ENCODE data around the gene WDR48. TPM values are rescaled to one million over a fixed set of nuclear protein-coding genes. Genes with fewer than 3 reads are reported as not detected.

The WDR48 gene
- total and polyA plus RNA-seq, 4 experiments from 2014 or later: 32.6 to 69.8 (median 53.7) TPM

GRCh38 chr3:39104961-39105686 is 53.3 kb downstream of the WDR48 start:
- Mint-ChIP-seq H3K27ac (peak overlapping the region; percentile 28 to 94 (median 85)), H3K27me3 (no peaks in the 10 kb centered on the region)
- POLR2A ChIA-PET (ENCODE audit: partially characterized antibody): interaction anchor here (1.2 to 2.8 kb wide), 2 partner anchors 70 to 302 kb away, joined by 3 to 8 read pairs; partner anchors contain the start of gene RPSA

GRCh38 chr3:39105687-39106063 is 53.9 kb downstream of the WDR48 start:
- Mint-ChIP-seq H3K27ac (peak overlapping the region; percentile 76 to 94 (median 89)), H3K27me3 (no peaks in the 10 kb centered on the region), H3K36me3 (peaks cover 0 to 16% of the 10 kb centered on the region in 2 donors), H3K4me1 (peaks cover 42 to 77% (median 62%) of the 10 kb centered on the region in 4 donors), H3K9me3 (no peaks in the 10 kb centered on the region), H3K4me3 (peak overlapping the region in 7 of 8 donors; percentile 81 to 93 (median 87))
- H3K4me3 ChIP-seq (ENCODE audit: low read length in 2 of 2): no peak overlapping the region
- H3K36me3 ChIP-seq (ENCODE audit: insufficient read depth, low read length): peaks cover 3% of the 10 kb centered on the region
- ChIA-PET CTCF (ENCODE audit: partially characterized antibody) (interaction anchor here (1.2 to 14.8 kb wide), 3 partner anchors 21 to 184 kb away, joined by 7 to 170 read pairs (median 30); no protein-coding TSS in a partner anchor), POLR2A (ENCODE audit: partially characterized antibody) (interaction anchor here (0.7 to 2.8 kb wide), 5 partner anchors 21 to 301 kb away, joined by 3 to 8 read pairs (median 3); partner anchors contain the start of gene RPSA)
- H3K4me1 ChIP-seq (ENCODE audit: insufficient read depth, low read length): peaks cover 45% of the 10 kb centered on the region
- intact Hi-C loops (cut with micrococcal nuclease): loop anchor here (2.0 to 5.0 kb wide), 3 partner anchors 53 to 277 kb away; partner anchors contain the start of genes SCN11A, SLC25A38 and WDR48
- H3K9me3 ChIP-seq (ENCODE audit: control insufficient read depth in 1 of 2, low read length in 2 of 2): no peaks in the 10 kb centered on the region
- DNase-seq: no peak
- no peak overlapping the region for H3K27ac ChIP-seq (ENCODE audit: low read depth, low read length)
- H3K27me3 ChIP-seq (ENCODE audit: insufficient read depth, low read length): no peaks in the 10 kb centered on the region

More at GRCh38 chr3:39104961-39105686, 53.3 kb downstream of the WDR48 start:
- H3K27ac ChIP-seq (ENCODE audit: low read depth, low read length): no peak overlapping the region
- H3K4me1 Mint-ChIP-seq: peaks cover 42 to 77% (median 62%) of the 10 kb centered on the region in 4 donors
- CTCF ChIA-PET (ENCODE audit: partially characterized antibody): interaction anchor here (1.2 to 14.8 kb wide), 4 partner anchors 21 to 185 kb away, joined by 4 to 170 read pairs (median 18); no protein-coding TSS in a partner anchor
- peaks cover 0 to 18% of the 10 kb centered on the region in 2 donors for H3K36me3 Mint-ChIP-seq
- H3K4me3 ChIP-seq (ENCODE audit: low read length in 2 of 2): no peak overlapping the region
- peak overlapping the region in 7 of 8 donors; percentile 26 to 93 (median 86) for H3K4me3 Mint-ChIP-seq
- H3K36me3 ChIP-seq (ENCODE audit: insufficient read depth, low read length): peaks cover 8% of the 10 kb centered on the region
- H3K4me1 ChIP-seq (ENCODE audit: insufficient read depth, low read length): peaks cover 45% of the 10 kb centered on the region
- DNase-seq: peak in 1 of 5 donors; percentile 18
- H3K9me3 ChIP-seq (ENCODE audit: control insufficient read depth in 1 of 2, low read length in 2 of 2): no peaks in the 10 kb centered on the region
- intact Hi-C loops (cut with micrococcal nuclease): loop anchor here (5.0 kb wide), 2 partner anchors 53 to 277 kb away; partner anchors contain the start of genes SCN11A, SLC25A38 and WDR48
- H3K9me3 Mint-ChIP-seq: no peaks in the 10 kb centered on the region
- no peaks in the 10 kb centered on the region for H3K27me3 ChIP-seq (ENCODE audit: insufficient read depth, low read length)

GRCh38 chr3:39106281-39106811 is 54.5 kb downstream of the WDR48 start:
- intact Hi-C loops (cut with micrococcal nuclease): loop anchor here (2.0 to 5.0 kb wide), 3 partner anchors 54 to 276 kb away; partner anchors contain the start of genes SCN11A, SLC25A38 and WDR48
- peak overlapping the region; percentile 76 to 94 (median 89) for H3K27ac Mint-ChIP-seq
- peak overlapping the region; percentile 81 to 93 (median 88) for H3K4me3 Mint-ChIP-seq
- Histone ChIP-seq H3K4me3 (ENCODE audit: low read length in 2 of 2) (peak overlapping the region; percentile 67 to 71), H3K36me3 (ENCODE audit: insufficient read depth, low read length) (no peaks in the 10 kb centered on the region), H3K9me3 (ENCODE audit: control insufficient read depth in 1 of 2, low read length in 2 of 2) (no peaks in the 10 kb centered on the region), H3K27me3 (ENCODE audit: insufficient read depth, low read length) (no peaks in the 10 kb centered on the region), H3K4me1 (ENCODE audit: insufficient read depth, low read length) (peaks cover 45% of the 10 kb centered on the region), H3K27ac (ENCODE audit: low read depth, low read length) (peak overlapping the region; percentile 76)
- CTCF ChIA-PET (ENCODE audit: partially characterized antibody): interaction anchor here (1.2 to 14.8 kb wide), 3 partner anchors 20 to 183 kb away, joined by 7 to 170 read pairs (median 30); no protein-coding TSS in a partner anchor
- POLR2A ChIA-PET (ENCODE audit: partially characterized antibody): interaction anchor here (0.7 to 2.8 kb wide), 6 partner anchors 19 to 300 kb away, joined by 3 to 8 read pairs (median 3); partner anchors contain the start of gene RPSA
- peaks cover 0 to 11% of the 10 kb centered on the region in 2 donors for H3K36me3 Mint-ChIP-seq
- H3K27me3 Mint-ChIP-seq: no peaks in the 10 kb centered on the region
- no peak for DNase-seq
- peaks cover 42 to 73% (median 59%) of the 10 kb centered on the region in 4 donors for H3K4me1 Mint-ChIP-seq
- no peaks in the 10 kb centered on the region for H3K9me3 Mint-ChIP-seq

- H3K27me3 Mint-ChIP-seq: no peaks in the 10 kb centered on the region
- H3K4me3 ChIP-seq (ENCODE audit: low read length in 2 of 2): peak overlapping the region; percentile 67 to 71
- no peaks in the 10 kb centered on the region for H3K9me3 ChIP-seq (ENCODE audit: control insufficient read depth in 1 of 2, low read length in 2 of 2)
- H3K27ac ChIP-seq (ENCODE audit: low read depth, low read length): peak overlapping the region; percentile 76
- peaks cover 0 to 11% of the 10 kb centered on the region in 2 donors for H3K36me3 Mint-ChIP-seq
- H3K9me3 Mint-ChIP-seq: no peaks in the 10 kb centered on the region
- H3K4me1 Mint-ChIP-seq: peaks cover 42 to 67% (median 55%) of the 10 kb centered on the region in 4 donors
- peak overlapping the region; percentile 76 to 94 (median 89) for H3K27ac Mint-ChIP-seq
- intact Hi-C loops (cut with micrococcal nuclease): loop anchor here (2.0 to 5.0 kb wide), 3 partner anchors 55 to 275 kb away; partner anchors contain the start of genes SCN11A, SLC25A38 and WDR48
- ChIA-PET CTCF (ENCODE audit: partially characterized antibody) (interaction anchor here (5.5 to 14.8 kb wide), 2 partner anchors 19 to 183 kb away, joined by 30 to 170 read pairs; no protein-coding TSS in a partner anchor), POLR2A (ENCODE audit: partially characterized antibody) (interaction anchor here (0.7 to 2.8 kb wide), 8 partner anchors 15 to 300 kb away, joined by 3 to 13 read pairs (median 5); partner anchors contain the start of gene RPSA)
- no peaks in the 10 kb centered on the region for H3K27me3 ChIP-seq (ENCODE audit: insufficient read depth, low read length)
- no peaks in the 10 kb centered on the region for H3K36me3 ChIP-seq (ENCODE audit: insufficient read depth, low read length)
- peaks cover 45% of the 10 kb centered on the region for H3K4me1 ChIP-seq (ENCODE audit: insufficient read depth, low read length)
- DNase-seq: peak in 2 of 5 donors; percentile 26 to 52
- peak overlapping the region; percentile 81 to 93 (median 88) for H3K4me3 Mint-ChIP-seq
These were observed 55.1 kb downstream of the WDR48 start for GRCh38 chr3:39106851-39107387.

- no peaks in the 10 kb centered on the region for H3K27me3 ChIP-seq (ENCODE audit: insufficient read depth, low read length)
- no peaks in the 10 kb centered on the region for H3K9me3 ChIP-seq (ENCODE audit: control insufficient read depth in 1 of 2, low read length in 2 of 2)
- peaks cover 45% of the 10 kb centered on the region for H3K4me1 ChIP-seq (ENCODE audit: insufficient read depth, low read length)
- ChIA-PET CTCF (ENCODE audit: partially characterized antibody) (interaction anchor here (0.7 to 14.8 kb wide), 5 partner anchors 19 to 182 kb away, joined by 3 to 170 read pairs (median 8); no protein-coding TSS in a partner anchor), POLR2A (ENCODE audit: partially characterized antibody) (interaction anchor here (0.8 to 2.8 kb wide), 11 partner anchors 9 to 299 kb away, joined by 3 to 13 read pairs (median 5); partner anchors contain the start of gene RPSA)
- Mint-ChIP-seq H3K4me1 (peaks cover 37 to 60% (median 49%) of the 10 kb centered on the region in 4 donors), H3K9me3 (no peaks in the 10 kb centered on the region), H3K4me3 (peak within 1 kb of the TSS; percentile 87 to 99 (median 94)), H3K27me3 (no peaks in the 10 kb centered on the region), H3K36me3 (peaks cover 0 to 11% of the 10 kb centered on the region in 2 donors), H3K27ac (peak within 1 kb of the TSS; percentile 88 to 99 (median 96))
- no peaks in the 10 kb centered on the region for H3K36me3 ChIP-seq (ENCODE audit: insufficient read depth, low read length)
- DNase-seq: peak; percentile 58 to 87 (median 70)
- intact Hi-C loops (cut with micrococcal nuclease): loop anchor here (2.0 to 5.0 kb wide), 3 partner anchors 55 to 275 kb away; partner anchors contain the start of genes SCN11A, SLC25A38 and WDR48
- peak within 1 kb of the TSS; percentile 76 for H3K27ac ChIP-seq (ENCODE audit: low read depth, low read length)
- H3K4me3 ChIP-seq (ENCODE audit: low read length in 2 of 2): peak within 1 kb of the TSS; percentile 67 to 71
These were observed 55.8 kb downstream of the WDR48 start, which contains the start of the genes GORASP1 and TTC21A for GRCh38 chr3:39107388-39108199. GORASP1 (minus strand) TSS chr3:39107627; CDS start chr3:39107541, 86 bp downstream. TTC21A (plus strand) TSS chr3:39107680; CDS start chr3:39107838, 158 bp downstream.
